Measurements from ENCODE around the gene DNAH6. TPM values are rescaled to one million over a fixed set of nuclear protein-coding genes. Genes with fewer than 3 reads are reported as not detected.

Gene DNAH6
- polyA plus RNA-seq, 3 donors = 0.04 TPM; not detected in 2

GRCh38 chr2:84649487-84650142, 133.3 kb downstream of the DNAH6 start:
- WGBS (ENCODE audit: insufficient coverage) = no CpG with 5 or more reads among the region's 2 CpGs
- Histone ChIP-seq H3K36me3 (replicated peaks in 1 of 2; ENCODE audit: control insufficient read depth in 1 of 2, insufficient read depth in 2 of 2, low read length in 2 of 2) (no peaks in the 10 kb centered on the region), H3K4me2 (replicated peaks; ENCODE audit: extremely low read depth, low read length, poor library complexity, severe bottlenecking) (no peak overlapping the region), H3K9me3 (replicated peaks in 1 of 2; ENCODE audit: control insufficient read depth in 1 of 2, insufficient read depth in 1 of 2, low read length in 2 of 2) (no peaks in the 10 kb centered on the region), H3K27ac (ENCODE audit: low read depth in 1 of 2, low read length in 2 of 2) (no peak overlapping the region), H4K20me1 (ENCODE audit: insufficient read depth, low read length) (no peaks in the 10 kb centered on the region), H3K79me2 (ENCODE audit: insufficient read depth, low read length) (no peaks in the 10 kb centered on the region), H3K4me3 (replicated peaks in 1 of 3; ENCODE audit: low read depth in 2 of 3, low read length in 3 of 3) (no peak overlapping the region), H3K4me1 (ENCODE audit: control insufficient read depth in 1 of 2, insufficient read depth in 2 of 2, low read length in 2 of 2) (no peaks in the 10 kb centered on the region), H2AFZ (ENCODE audit: insufficient read depth, low read depth, low read length, poor library complexity, severe bottlenecking) (no peak overlapping the region), H3K27me3 (ENCODE audit: control insufficient read depth in 2 of 2, insufficient read depth in 2 of 2, low read length in 2 of 2) (no peaks in the 10 kb centered on the region), H3K9ac (ENCODE audit: insufficient read depth, low read length, poor library complexity, severe bottlenecking) (no peak overlapping the region)
- Mint-ChIP-seq H3K9me3 (peaks cover 0 to 7% (median 3%) of the 10 kb centered on the region in 7 donors), H3K27ac (no peak overlapping the region), H3K36me3 (no peaks in the 10 kb centered on the region), H3K4me3 (no peak overlapping the region), H3K27me3 (ENCODE audit: low read depth in 3 of 3) (no peaks in the 10 kb centered on the region), H3K4me1 (peaks cover 9% of the 10 kb centered on the region)
- no peak for TF ChIP-seq CTCF (IDR thresholded peaks at IDR 0.05)
- intact Hi-C loops (cut with micrococcal nuclease) = no loop called here
- no peak for DNase-seq

GRCh38 chr2:84652431-84652830, 136.1 kb downstream of the DNAH6 start:
- Histone ChIP-seq H2AFZ (ENCODE audit: insufficient read depth, low read depth, low read length, poor library complexity, severe bottlenecking) (no peak overlapping the region), H4K20me1 (ENCODE audit: insufficient read depth, low read length) (no peaks in the 10 kb centered on the region), H3K4me2 (replicated peaks; ENCODE audit: extremely low read depth, low read length, poor library complexity, severe bottlenecking) (no peak overlapping the region), H3K4me3 (replicated peaks in 1 of 3; ENCODE audit: low read depth in 2 of 3, low read length in 3 of 3) (no peak overlapping the region), H3K9me3 (replicated peaks in 1 of 2; ENCODE audit: control insufficient read depth in 1 of 2, insufficient read depth in 1 of 2, low read length in 2 of 2) (no peaks in the 10 kb centered on the region), H3K79me2 (ENCODE audit: insufficient read depth, low read length) (no peaks in the 10 kb centered on the region), H3K27ac (ENCODE audit: low read depth in 1 of 2, low read length in 2 of 2) (no peak overlapping the region), H3K9ac (ENCODE audit: insufficient read depth, low read length, poor library complexity, severe bottlenecking) (no peak overlapping the region), H3K4me1 (ENCODE audit: control insufficient read depth in 1 of 2, insufficient read depth in 2 of 2, low read length in 2 of 2) (no peaks in the 10 kb centered on the region), H3K27me3 (ENCODE audit: control insufficient read depth in 2 of 2, insufficient read depth in 2 of 2, low read length in 2 of 2) (no peaks in the 10 kb centered on the region), H3K36me3 (replicated peaks in 1 of 2; ENCODE audit: control insufficient read depth in 1 of 2, insufficient read depth in 2 of 2, low read length in 2 of 2) (no peaks in the 10 kb centered on the region)
- no peak overlapping the region for H3K4me3 Mint-ChIP-seq
- no CpG with 5 or more reads among the region's 1 CpG for WGBS (ENCODE audit: insufficient coverage)
- intact Hi-C loops (cut with micrococcal nuclease) = no loop called here
- no peaks in the 10 kb centered on the region for H3K27me3 Mint-ChIP-seq (ENCODE audit: low read depth in 3 of 3)
- no peaks in the 10 kb centered on the region for H3K36me3 Mint-ChIP-seq
- peaks cover 9% of the 10 kb centered on the region for H3K4me1 Mint-ChIP-seq
- H3K27ac Mint-ChIP-seq = no peak overlapping the region
- no peak for DNase-seq
- H3K9me3 Mint-ChIP-seq = peaks cover 0 to 1% (median 0%) of the 10 kb centered on the region in 7 donors
- TF ChIP-seq CTCF (IDR thresholded peaks at IDR 0.05) = no peak
